Pancreas (tissue), 10 donors: ENCODE measurements around the gene ARHGAP40. TPM values are rescaled to one million over a fixed set of nuclear protein-coding genes. Genes with fewer than 3 reads are reported as not detected.

Experiments used
- ATAC-seq, 4 donors: fragments of 200-7000 bp; cut with Tn5 transposase; one replicate each; pipeline versions ENCODE4 v1.8.0 to v1.9.1; 2020; ENCODE audit warnings: mild to moderate bottlenecking in 4 of 4, moderate library complexity in 4 of 4
- DNase-seq, 6 donors: peaks; one replicate each; pipeline ENCODE4 v3.0.0-alpha.2; 2020
- FAIRE-seq: peaks from 2 replicates; lab custom pipeline; 2012; peaks lifted over from hg19 to GRCh38; lab: Jason Lieb, UNC
- H3K27ac ChIP-seq, 4 donors: fragments of 200-600 bp; sonication (generic); 1 replicate in 3 of 4; 2 replicates in 1 of 4; pipeline versions ENCODE4 v1.5.0 to v1.8.0; 2020
- H3K27me3 ChIP-seq, 4 donors: fragments of 200-600 bp; one replicate each; pipeline ENCODE4 v1.8.0; 2021
- H3K36me3 ChIP-seq, 3 donors: fragments of 200-600 bp; sonication (generic) in 1 of 3; one replicate each; pipeline versions ENCODE4 v1.5.0 to v1.8.0; 2020 to 2021
- H3K4me1 ChIP-seq, 3 donors: fragments of 200-600 bp; one replicate each; pipeline ENCODE4 v1.8.0; 2021
- H3K4me3 ChIP-seq, 4 donors: fragments of 200-600 bp; sonication (generic) in 2 of 4; one replicate each; pipeline versions ENCODE4 v1.5.0 to v1.8.0; 2020 to 2021
- H3K9me3 ChIP-seq, 4 donors: fragments of 200-600 bp; one replicate each; pipeline ENCODE4 v1.8.0; 2021
- CTCF ChIP-seq, 4 donors: fragments of 200-600 bp; sonication (generic) in 3 of 4; IDR thresholded peaks; one replicate each; pipeline versions ENCODE4 v1.5.0 to v1.8.0; 2021; ENCODE audit warnings: antibody characterized with exemption in 4 of 4
- WGBS, 2 donors: extraction: QIAGEN DNeasy Blood & Tissue Kit; methylation state at CpG; one replicate each; pipeline ENCODE4 v1.1.7; 2013; 5-methylcytosine and 5-hydroxymethylcytosine counted together
- intact Hi-C, 3 donors: fragments of 100-400 bp; cut with DNase I; formaldehyde crosslinking; loops; one replicate each; pipeline versions ENCODE4 v1.11.1 to v1.14.2; 2022
- polyA plus RNA-seq, 2 donors: library from polyadenylated mRNA; stranded (reverse); fragments of 200-250 nt; gene quantifications; one replicate each; pipeline ENCODE4 v1.2.3, GENCODE V29; 2013
- total RNA-seq, 6 donors: library from RNA; stranded (reverse); fragmentation: NEBNext Ultra II Directional in 4 of 6; extraction: Animal tissue kit (Norgen Biotek cat#: 25700) in 4 of 6; gene quantifications; one replicate each; pipeline versions ENCODE4 v1.2.1 to v1.2.4, GENCODE V29; 2021 to 2023
- donor health status: healthy with polysubstance abuse.
- donor health status: DM: no; HTN: no; CAD: no; lungs with moderate emphysema.
- donor health status: DM: no; HTN: no; CAD: no.
- donor health status: control.
- donor health status: control.
- donor health status: Bipolar disorder and iron deficiency.
- donor health status: DM: yes; HTN: yes; CAD: no.
- donor health status: DM: no; HTN: no; CAD: no.
- donor health status: DM: no; HTN: no; CAD: no.
- donor health status: DM: yes; HTN: yes; CAD: no.

The ARHGAP40 gene
- total and polyA plus RNA-seq, 8 donors: 0.08 to 0.23 (median 0.23) TPM; not detected in 5

GRCh38 chr20:38645351-38645750 lies 43.7 kb downstream of the ARHGAP40 start:
- intact Hi-C loops: loop anchor here in 2 of 3 donors (10.0 kb wide), 3 partner anchors 109 to 249 kb away; no protein-coding TSS in a partner anchor

DNA sequence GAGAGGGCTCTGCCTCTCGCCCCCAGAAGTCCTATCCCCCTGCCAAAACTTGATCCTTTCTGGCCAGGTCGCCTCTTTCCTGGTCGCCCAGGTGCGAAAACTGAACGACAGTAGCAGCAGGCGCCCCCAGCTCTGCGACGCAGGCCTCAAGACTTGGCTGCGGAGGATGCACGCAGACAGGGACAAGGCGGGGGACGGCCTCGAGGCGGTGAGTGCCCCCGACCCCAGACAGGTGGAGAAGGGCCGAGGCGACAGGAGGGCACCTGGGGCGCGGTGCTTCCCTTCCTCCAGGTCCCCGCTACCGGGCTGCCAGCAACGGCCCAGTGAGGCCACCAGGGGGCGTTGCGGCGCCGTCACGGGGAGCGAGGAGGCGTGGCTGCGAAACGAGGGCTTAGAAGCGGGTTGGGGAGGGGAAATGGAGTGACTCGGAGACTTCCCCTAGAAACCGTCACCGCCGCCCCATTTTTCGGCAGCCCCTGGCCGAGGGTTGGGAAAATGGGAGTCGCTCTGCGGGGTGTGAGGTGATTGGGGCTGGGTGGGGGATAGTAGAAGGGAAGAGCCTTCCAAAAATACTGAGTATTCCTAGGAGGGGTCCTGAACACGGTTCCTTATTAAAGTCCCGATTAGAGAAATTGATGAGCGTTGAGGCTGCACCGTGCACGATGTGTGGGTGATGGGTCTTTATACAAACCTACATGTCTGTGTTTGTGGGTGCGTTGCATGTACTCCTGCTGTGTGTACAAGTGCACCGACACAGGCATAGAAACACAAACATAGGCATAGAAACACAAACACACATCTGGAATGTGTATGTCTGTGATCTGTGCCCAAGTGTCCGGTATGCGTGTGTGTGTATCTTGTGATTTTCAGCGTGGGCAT lies 44.6 kb downstream of the ARHGAP40 start:
- peak; percentile 93 to 97 (median 96) for TF ChIP-seq CTCF (IDR thresholded peaks at IDR 0.05)
- Histone ChIP-seq H3K4me1 (peaks cover 0 to 4% (median 0%) of the 10 kb centered on the region in 3 donors), H3K36me3 (no peaks in the 10 kb centered on the region), H3K9me3 (no peaks in the 10 kb centered on the region), H3K27me3 (peaks cover 0 to 6% (median 0%) of the 10 kb centered on the region in 4 donors), H3K4me3 (peak overlapping the region in 1 of 4 donors; percentile 22), H3K27ac (no peak overlapping the region)
- FAIRE-seq (no peak), DNase-seq (peak; percentile 52 to 97 (median 81)), ATAC-seq (peak; percentile 95 to 100 (median 99))
- WGBS, 2 donors: 3% methylated on average over 48 to 50 of the region's 50 CpGs
- intact Hi-C loops: loop anchor here in 2 of 3 donors (2.0 to 10.0 kb wide), 4 partner anchors 105 to 249 kb away; no protein-coding TSS in a partner anchor

More at GRCh38 chr20:38645351-38645750, 43.7 kb downstream of the ARHGAP40 start:
- TF ChIP-seq CTCF (IDR thresholded peaks at IDR 0.05): no peak
- no peak for FAIRE-seq
- H3K4me3 ChIP-seq: no peak overlapping the region
- no peaks in the 10 kb centered on the region for H3K36me3 ChIP-seq
- H3K4me1 ChIP-seq: peaks cover 0 to 4% (median 0%) of the 10 kb centered on the region in 3 donors
- no peaks in the 10 kb centered on the region for H3K9me3 ChIP-seq
- H3K27ac ChIP-seq: no peak overlapping the region
- DNase-seq: no peak
- WGBS, 2 donors: 22 to 41% methylated on average over 5 of the region's 5 CpGs
- H3K27me3 ChIP-seq: peaks cover 0 to 6% (median 0%) of the 10 kb centered on the region in 4 donors
- ATAC-seq: no peak

DNA sequence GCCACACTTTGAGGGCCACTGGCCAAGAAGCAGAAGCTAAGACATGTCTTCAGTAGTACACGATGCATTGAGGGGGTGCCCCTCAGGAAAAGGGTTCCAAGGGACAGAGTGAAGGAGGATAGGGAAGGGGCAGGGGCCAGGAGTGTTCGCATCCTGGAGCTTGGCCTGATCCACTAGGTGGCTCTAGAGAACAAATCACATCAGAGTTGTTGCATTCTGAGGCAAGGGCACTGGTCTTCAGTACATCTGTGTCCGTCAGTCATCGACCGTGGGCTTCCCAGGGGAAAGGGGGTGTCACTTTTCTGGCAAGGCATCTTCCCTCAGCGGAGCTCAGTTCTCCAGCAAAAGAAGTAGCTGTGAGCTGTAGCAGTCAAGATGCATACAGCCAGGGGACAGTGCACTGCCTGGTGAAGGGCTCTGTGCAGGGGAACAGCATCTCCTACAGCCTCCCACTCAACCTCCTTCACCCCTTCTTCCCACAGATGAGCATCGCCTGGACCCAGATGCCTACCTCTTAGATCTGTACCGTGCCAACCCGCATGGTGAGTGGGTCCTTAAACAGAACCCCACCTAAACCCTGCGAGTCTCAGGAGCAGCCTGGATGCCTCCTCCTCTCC lies 47.8 kb downstream of the ARHGAP40 start:
- FAIRE-seq (no peak), ATAC-seq (peak in 1 of 4 donors; percentile 21)
- intact Hi-C loops: loop anchor here in 2 of 3 donors (10.0 kb wide), 3 partner anchors 105 to 245 kb away; no protein-coding TSS in a partner anchor

DNA sequence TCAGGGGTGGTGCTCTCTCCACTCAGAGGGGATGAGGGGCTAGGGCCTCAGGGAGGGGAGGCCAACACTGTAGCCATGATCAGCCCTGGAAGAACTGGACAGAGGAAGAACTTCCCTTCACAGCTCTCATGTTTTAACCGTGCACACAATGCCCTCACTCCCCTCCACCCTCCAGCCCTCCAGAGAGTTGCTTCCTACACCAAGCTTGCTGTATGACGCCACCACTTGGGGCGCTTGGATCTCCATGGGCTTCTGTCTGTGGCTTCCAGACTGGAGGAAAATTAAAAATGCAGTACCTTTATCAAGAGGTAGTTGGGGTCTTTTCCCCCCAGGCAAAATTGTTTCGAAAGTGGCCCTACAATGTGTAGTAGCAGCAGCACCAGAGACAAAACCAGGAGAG lies 48.4 kb downstream of the ARHGAP40 start:
- no peak for ATAC-seq
- intact Hi-C loops: no loop called here

More for the DNA sequence above, 47.8 kb downstream of the ARHGAP40 start:
- Histone ChIP-seq H3K4me3 (no peak overlapping the region), H3K27ac (no peak overlapping the region), H3K9me3 (no peaks in the 10 kb centered on the region), H3K27me3 (peaks cover 0 to 13% (median 0%) of the 10 kb centered on the region in 4 donors), H3K36me3 (no peaks in the 10 kb centered on the region), H3K4me1 (peaks cover 0 to 4% (median 0%) of the 10 kb centered on the region in 3 donors)
- DNase-seq: no peak
- no peak for TF ChIP-seq CTCF (IDR thresholded peaks at IDR 0.05)
- WGBS, 2 donors: 17 to 25% methylated on average over 10 of the region's 10 CpGs

More for the DNA sequence above, 48.4 kb downstream of the ARHGAP40 start:
- Histone ChIP-seq H3K36me3 (no peaks in the 10 kb centered on the region), H3K9me3 (no peaks in the 10 kb centered on the region), H3K4me1 (peaks cover 0 to 4% (median 0%) of the 10 kb centered on the region in 3 donors), H3K27me3 (peaks cover 0 to 13% (median 0%) of the 10 kb centered on the region in 4 donors), H3K4me3 (no peak overlapping the region), H3K27ac (no peak overlapping the region)
- DNase-seq (no peak), FAIRE-seq (no peak)
- WGBS, 2 donors: 29 to 31% methylated on average over 4 of the region's 4 CpGs
- TF ChIP-seq CTCF (IDR thresholded peaks at IDR 0.05): no peak
